K562 (cell line): Measurements from ENCODE around the gene BBC3. TPM values are rescaled to one million over a fixed set of nuclear protein-coding genes. Genes with fewer than 3 reads are reported as not detected.

Experiments used
- AFF4 ChIP-seq: sonication (generic); formaldehyde crosslinking; IDR thresholded peaks from 2 replicates; pipeline ENCODE4 v1.8.0; 2023; ENCODE audit warnings: mild to moderate bottlenecking, missing genetic modification reagents
- BCOR ChIP-seq: fragments of 450-650 bp; IDR thresholded peaks from 2 replicates; pipeline ENCODE4 v1.6.1; 2016
- EP400 ChIP-seq: fragments of 450-650 bp; IDR thresholded peaks from 2 replicates; pipeline ENCODE4 v1.6.1; 2017; ENCODE audit warnings: antibody characterized with exemption, mild to moderate bottlenecking, moderate library complexity
- FOXA3 ChIP-seq, 2 experiments: fragments of 450-650 bp in 1 of 2; sonication (generic) in 1 of 2; formaldehyde crosslinking; IDR thresholded peaks in 1 of 2; conservative IDR thresholded peaks in 1 of 2; 2 replicates each; pipeline versions ENCODE4 v1.4.0 to v1.8.0; 2020 to 2022; ENCODE audit warnings: mild to moderate bottlenecking in 2 of 2, missing genetic modification reagents in 1 of 2
- FOXP1 ChIP-seq: sonication (generic); formaldehyde crosslinking; IDR thresholded peaks from 2 replicates; pipeline ENCODE4 v1.8.0; 2022; ENCODE audit warnings: mild to moderate bottlenecking, missing genetic modification reagents
- HCFC1 ChIP-seq: IDR thresholded peaks from 2 replicates; pipeline ENCODE4 v1.6.1; 2012; ENCODE audit warnings: low read depth, low read length, improper control_type of control experiment
- JUN ChIP-seq, 2 experiments: sonication (generic) in 1 of 2; formaldehyde crosslinking in 1 of 2; IDR thresholded peaks; 2 replicates each; pipeline versions ENCODE4 v1.6.1 to v1.8.0; 2012 to 2022; ENCODE audit warnings: borderline replicate concordance in 2 of 2, mild to moderate bottlenecking in 2 of 2, improper control_type of control experiment in 1 of 2, low read depth in 1 of 2, low read length in 1 of 2, missing genetic modification reagents in 1 of 2
- KDM4B ChIP-seq, 2 experiments: fragments of 450-650 bp in 1 of 2; sonication (generic) in 1 of 2; IDR thresholded peaks; 2 replicates each; pipeline ENCODE4 v1.6.1; 2016 to 2017; ENCODE audit warnings: borderline replicate concordance in 2 of 2, antibody characterized with exemption in 1 of 2, low read depth in 1 of 2, mild to moderate bottlenecking in 1 of 2
- MTF1 ChIP-seq: fragments of 250-450 bp; sonication (Bioruptor Pico); IDR thresholded peaks from 2 replicates; pipeline ENCODE4 v1.9.0; 2021; ENCODE audit warnings: moderate library complexity, mild to moderate bottlenecking, inconsistent platforms, borderline replicate concordance
- NFE2 ChIP-seq: IDR thresholded peaks from 2 replicates; pipeline ENCODE4 v1.6.1; 2014; ENCODE audit warnings: antibody characterized with exemption, low read depth
- NR3C1 ChIP-seq: sonication (generic); formaldehyde crosslinking; IDR thresholded peaks from 2 replicates; pipeline ENCODE4 v1.8.1; 2022; ENCODE audit warnings: missing genetic modification reagents
- TCF7 ChIP-seq: sonication (generic); IDR thresholded peaks from 2 replicates; pipeline ENCODE4 v1.6.1; 2016; ENCODE audit warnings: antibody characterized with exemption, borderline replicate concordance
- TRIM25 ChIP-seq: fragments of 450-650 bp; IDR thresholded peaks from 2 replicates; pipeline ENCODE4 v1.7.0; 2016; ENCODE audit warnings: borderline replicate concordance
- ZNF224 ChIP-seq: sonication (generic); formaldehyde crosslinking; IDR thresholded peaks from 2 replicates; pipeline ENCODE4 v1.8.0; 2022; ENCODE audit warnings: mild to moderate bottlenecking, missing genetic modification reagents
- ZNF263 ChIP-seq: sonication (generic); formaldehyde crosslinking; IDR thresholded peaks from 2 replicates; pipeline ENCODE4 v1.8.0; 2022; ENCODE audit warnings: mild to moderate bottlenecking, missing genetic modification reagents, borderline replicate concordance
- ZNF75A ChIP-seq: fragments of 450-650 bp; formaldehyde crosslinking; IDR thresholded peaks from 2 replicates; pipeline ENCODE4 v1.4.0; 2020; ENCODE audit warnings: mild to moderate bottlenecking
- polyA plus RNA-seq, 8 experiments: library from polyadenylated mRNA; depleted of rRNA in 4 of 8; stranded (reverse) in 5 of 8; unstranded in 3 of 8; fragments of >200 nt; fragmentation: Nextera tagmentation in 2 of 8; fragmentation: Illumina TruSeq in 1 of 8; extraction: Ambion mirVana in 2 of 8; extraction: Trizol in 1 of 8; gene quantifications; 2 replicates each; pipeline versions ENCODE4 v1.2.1 to v1.2.3, GENCODE V29; 2011 to 2014; ENCODE audit warnings: inconsistent platforms in 1 of 8, missing spikeins in 1 of 8
- total RNA-seq, 7 experiments: library from RNA; depleted of rRNA in 6 of 7; stranded (reverse); fragments of >200 nt in 6 of 7; fragmentation: Illumina TruSeq in 2 of 7; extraction: Trizol in 2 of 7; gene quantifications; 2 replicates each; pipeline versions ENCODE4 v1.2.1 to v1.2.3, GENCODE V29; 2011 to 2021; ENCODE audit warnings: low replicate concordance in 1 of 7
- TF ChIP-seq, protein P1 (sequence below): sonication (generic); formaldehyde crosslinking; IDR thresholded peaks from 2 replicates; pipeline ENCODE4 v1.8.1; 2023; ENCODE audit warnings: mild to moderate bottlenecking, missing genetic modification reagents
- TF ChIP-seq, protein P2 (sequence below): fragments of 450-650 bp; IDR thresholded peaks from 2 replicates; pipeline ENCODE4 v1.6.1; 2016; ENCODE audit warnings: mild to moderate bottlenecking

The BBC3 gene
- total and polyA plus RNA-seq, 9 of the 15 experiments (the other 6 are each of a cell fraction or from before 2014, with no cell fraction given): 0.15 to 30.7 (median 4.8) TPM

DNA sequence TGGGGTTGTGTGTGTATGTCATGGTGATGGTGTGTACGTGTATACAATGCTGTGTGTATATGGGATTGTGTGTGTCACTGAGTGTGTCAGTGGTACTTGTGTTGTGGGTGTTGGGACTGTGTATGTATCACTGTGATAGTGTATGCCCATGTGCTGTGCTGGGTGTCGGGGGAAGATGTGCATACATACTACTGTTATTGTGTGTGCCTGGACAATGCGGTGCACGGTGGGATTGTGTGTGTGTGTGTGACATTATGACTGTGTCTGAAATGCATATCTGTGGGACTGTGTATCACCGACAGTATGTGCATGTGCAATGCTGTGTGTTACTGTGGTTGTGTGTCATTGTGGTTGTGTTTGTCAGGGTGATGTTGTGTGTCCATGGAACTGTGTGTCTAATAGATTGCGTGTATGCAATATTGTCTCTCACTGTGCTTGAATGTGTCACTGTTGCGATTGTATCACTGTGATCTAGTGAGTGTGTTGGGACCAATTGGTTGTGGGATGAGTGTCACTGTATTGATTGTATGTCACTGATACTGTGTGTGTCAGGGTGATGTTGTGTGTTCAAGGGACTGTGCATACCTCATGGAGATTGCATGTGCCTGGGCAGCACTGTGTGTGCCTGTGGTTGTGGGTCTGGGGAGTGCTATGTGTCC, 11.0 kb upstream of the BBC3 start (continued):
- no peak for TF ChIP-seq JUN (IDR thresholded peaks at IDR 0.05; ENCODE audit: borderline replicate concordance, low read depth, low read length)
- TF ChIP-seq JUN (CRISPR knock-in tag; IDR thresholded peaks at IDR 0.05; ENCODE audit: borderline replicate concordance): peak; percentile 38; the same call in 1 of the 2 replicates
- TF ChIP-seq BCOR: no peak
- TF ChIP-seq MTF1: no peak
- TF ChIP-seq ZNF263: peak; percentile 32; the same call in 1 of the 2 replicates
- TF ChIP-seq ZNF75A (CRISPR knock-in tag): no peak
- TF ChIP-seq FOXP1 (CRISPR knock-in tag): peak; percentile 18; the same call in 1 of the 2 replicates
- no peak for TF ChIP-seq FOXA3 (CRISPR knock-in tag; conservative IDR thresholded peaks at IDR 0.05 in 1 of 2, IDR thresholded peaks at IDR 0.05 in 1 of 2)
- TF ChIP-seq TRIM25: no peak
- 0 out of 2 replicates have a peak, but pooled peaks have one; percentile 8 for TF ChIP-seq TCF7
- no peak for TF ChIP-seq AFF4
- no peak for TF ChIP-seq NFE2
- no peak for TF ChIP-seq NR3C1 (CRISPR knock-in tag)
- no peak for TF ChIP-seq HCFC1
- TF ChIP-seq KDM4B (IDR thresholded peaks at IDR 0.05; ENCODE audit: borderline replicate concordance in 2 of 2, low read depth in 1 of 2): no peak
- TF ChIP-seq, protein P1, sequence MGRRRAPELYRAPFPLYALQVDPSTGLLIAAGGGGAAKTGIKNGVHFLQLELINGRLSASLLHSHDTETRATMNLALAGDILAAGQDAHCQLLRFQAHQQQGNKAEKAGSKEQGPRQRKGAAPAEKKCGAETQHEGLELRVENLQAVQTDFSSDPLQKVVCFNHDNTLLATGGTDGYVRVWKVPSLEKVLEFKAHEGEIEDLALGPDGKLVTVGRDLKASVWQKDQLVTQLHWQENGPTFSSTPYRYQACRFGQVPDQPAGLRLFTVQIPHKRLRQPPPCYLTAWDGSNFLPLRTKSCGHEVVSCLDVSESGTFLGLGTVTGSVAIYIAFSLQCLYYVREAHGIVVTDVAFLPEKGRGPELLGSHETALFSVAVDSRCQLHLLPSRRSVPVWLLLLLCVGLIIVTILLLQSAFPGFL (CRISPR knock-in tag): no peak
- peak; percentile 5; the same call in 1 of the 2 replicates for TF ChIP-seq EP400
- no peak for TF ChIP-seq ZNF224 (CRISPR knock-in tag)
- TF ChIP-seq, protein P2, sequence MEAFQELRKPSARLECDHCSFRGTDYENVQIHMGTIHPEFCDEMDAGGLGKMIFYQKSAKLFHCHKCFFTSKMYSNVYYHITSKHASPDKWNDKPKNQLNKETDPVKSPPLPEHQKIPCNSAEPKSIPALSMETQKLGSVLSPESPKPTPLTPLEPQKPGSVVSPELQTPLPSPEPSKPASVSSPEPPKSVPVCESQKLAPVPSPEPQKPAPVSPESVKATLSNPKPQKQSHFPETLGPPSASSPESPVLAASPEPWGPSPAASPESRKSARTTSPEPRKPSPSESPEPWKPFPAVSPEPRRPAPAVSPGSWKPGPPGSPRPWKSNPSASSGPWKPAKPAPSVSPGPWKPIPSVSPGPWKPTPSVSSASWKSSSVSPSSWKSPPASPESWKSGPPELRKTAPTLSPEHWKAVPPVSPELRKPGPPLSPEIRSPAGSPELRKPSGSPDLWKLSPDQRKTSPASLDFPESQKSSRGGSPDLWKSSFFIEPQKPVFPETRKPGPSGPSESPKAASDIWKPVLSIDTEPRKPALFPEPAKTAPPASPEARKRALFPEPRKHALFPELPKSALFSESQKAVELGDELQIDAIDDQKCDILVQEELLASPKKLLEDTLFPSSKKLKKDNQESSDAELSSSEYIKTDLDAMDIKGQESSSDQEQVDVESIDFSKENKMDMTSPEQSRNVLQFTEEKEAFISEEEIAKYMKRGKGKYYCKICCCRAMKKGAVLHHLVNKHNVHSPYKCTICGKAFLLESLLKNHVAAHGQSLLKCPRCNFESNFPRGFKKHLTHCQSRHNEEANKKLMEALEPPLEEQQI: no peak
